Measurements from ENCODE around the gene CYP26B1. TPM values are rescaled to one million over a fixed set of nuclear protein-coding genes. Genes with fewer than 3 reads are reported as not detected.

CYP26B1 gene
- total and polyA plus RNA-seq, 4 donors = 1.4 to 12.9 (median 5.4) TPM

GRCh38 chr2:72145289-72145657, 2.4 kb downstream of the CYP26B1 start:
- 0% methylated on average over 29 of the region's 29 CpGs for WGBS, 2 donors
- peak overlapping the region in 1 of 2 donors; percentile 14 for H3K27ac ChIP-seq (ENCODE audit: low read depth in 1 of 2, low read length in 2 of 2)
- DNase-seq (peak; percentile 56 to 75), ATAC-seq (ENCODE audit: low FRiP score) (peak; percentile 15)
- no peaks in the 10 kb centered on the region for H3K27me3 ChIP-seq (ENCODE audit: control insufficient read depth in 1 of 2, insufficient read depth in 2 of 2, low read length in 1 of 2)
- peak overlapping the region; percentile 31 to 46 for H3K4me3 ChIP-seq (ENCODE audit: low read length in 2 of 2)
- H3K4me1 ChIP-seq (ENCODE audit: control insufficient read depth in 1 of 2, insufficient read depth in 2 of 2, low read length in 2 of 2) = no peaks in the 10 kb centered on the region
- no peaks in the 10 kb centered on the region for H3K9me3 ChIP-seq (ENCODE audit: control insufficient read depth, low read length)
- intact Hi-C loops (cut with DNase I) = loop anchor here (5.0 to 10.0 kb wide), 5 partner anchors 343 to 533 kb away; no protein-coding TSS in a partner anchor
- no peaks in the 10 kb centered on the region for H3K36me3 ChIP-seq (ENCODE audit: control insufficient read depth in 1 of 2, insufficient read depth in 2 of 2, low read length in 1 of 2)

- intact Hi-C loops (cut with DNase I) = loop anchor here (1.0 to 10.0 kb wide), 6 partner anchors 263 to 532 kb away; no protein-coding TSS in a partner anchor
- Histone ChIP-seq H3K36me3 (ENCODE audit: control insufficient read depth in 1 of 2, insufficient read depth in 2 of 2, low read length in 1 of 2) (no peaks in the 10 kb centered on the region), H3K4me3 (ENCODE audit: low read length in 2 of 2) (peak overlapping the region; percentile 46 to 50), H3K27me3 (ENCODE audit: control insufficient read depth in 1 of 2, insufficient read depth in 2 of 2, low read length in 1 of 2) (no peaks in the 10 kb centered on the region), H3K9me3 (ENCODE audit: control insufficient read depth, low read length) (no peaks in the 10 kb centered on the region), H3K4me1 (ENCODE audit: control insufficient read depth in 1 of 2, insufficient read depth in 2 of 2, low read length in 2 of 2) (no peaks in the 10 kb centered on the region), H3K27ac (ENCODE audit: low read depth in 1 of 2, low read length in 2 of 2) (peak overlapping the region in 1 of 2 donors; percentile 14)
- ATAC-seq (ENCODE audit: low FRiP score) = peak; percentile 44
- WGBS, 2 donors = 0% methylated on average over 54 to 63 of the region's 63 CpGs
- peak; percentile 64 to 82 for DNase-seq
Measured at GRCh38 chr2:72144632-72145288, 2.9 kb downstream of the CYP26B1 start.

- intact Hi-C loops (cut with DNase I) = loop anchor here (1.0 to 10.0 kb wide), 4 partner anchors 263 to 529 kb away; no protein-coding TSS in a partner anchor
- Histone ChIP-seq H3K9me3 (ENCODE audit: control insufficient read depth, low read length) (no peaks in the 10 kb centered on the region), H3K36me3 (ENCODE audit: control insufficient read depth in 1 of 2, insufficient read depth in 2 of 2, low read length in 1 of 2) (no peaks in the 10 kb centered on the region), H3K27me3 (ENCODE audit: control insufficient read depth in 1 of 2, insufficient read depth in 2 of 2, low read length in 1 of 2) (no peaks in the 10 kb centered on the region), H3K27ac (ENCODE audit: low read depth in 1 of 2, low read length in 2 of 2) (peak overlapping the region in 1 of 2 donors; percentile 49), H3K4me3 (ENCODE audit: low read length in 2 of 2) (peak overlapping the region; percentile 46 to 50), H3K4me1 (ENCODE audit: control insufficient read depth in 1 of 2, insufficient read depth in 2 of 2, low read length in 2 of 2) (no peaks in the 10 kb centered on the region)
- ATAC-seq (ENCODE audit: low FRiP score) (no peak), DNase-seq (peak in 1 of 2 donors; percentile 90)
- WGBS, 2 donors = 2 to 3% methylated on average over 23 of the region's 23 CpGs
Measured at GRCh38 chr2:72144274-72144631, 3.4 kb downstream of the CYP26B1 start.

- Histone ChIP-seq H3K4me1 (ENCODE audit: control insufficient read depth in 1 of 2, insufficient read depth in 2 of 2, low read length in 2 of 2) (no peaks in the 10 kb centered on the region), H3K4me3 (ENCODE audit: low read length in 2 of 2) (no peak overlapping the region), H3K9me3 (ENCODE audit: control insufficient read depth, low read length) (no peaks in the 10 kb centered on the region), H3K27me3 (ENCODE audit: control insufficient read depth in 1 of 2, insufficient read depth in 2 of 2, low read length in 1 of 2) (no peaks in the 10 kb centered on the region), H3K36me3 (ENCODE audit: control insufficient read depth in 1 of 2, insufficient read depth in 2 of 2, low read length in 1 of 2) (no peaks in the 10 kb centered on the region), H3K27ac (ENCODE audit: low read depth in 1 of 2, low read length in 2 of 2) (peak overlapping the region in 1 of 2 donors; percentile 49)
- intact Hi-C loops (cut with DNase I) = loop anchor here (1.0 to 10.0 kb wide), 4 partner anchors 262 to 529 kb away; no protein-coding TSS in a partner anchor
- WGBS, 2 donors = 11 to 13% methylated on average over 62 to 65 of the region's 65 CpGs
- ATAC-seq (ENCODE audit: low FRiP score) (peak; percentile 13), DNase-seq (peak; percentile 63 to 80)
Measured at GRCh38 chr2:72143441-72144273, 4.0 kb downstream of the CYP26B1 start.

- Histone ChIP-seq H3K9me3 (ENCODE audit: control insufficient read depth, low read length) (no peaks in the 10 kb centered on the region), H3K27ac (ENCODE audit: low read depth in 1 of 2, low read length in 2 of 2) (peak overlapping the region in 1 of 2 donors; percentile 22), H3K4me3 (ENCODE audit: low read length in 2 of 2) (no peak overlapping the region), H3K36me3 (ENCODE audit: control insufficient read depth in 1 of 2, insufficient read depth in 2 of 2, low read length in 1 of 2) (no peaks in the 10 kb centered on the region), H3K4me1 (ENCODE audit: control insufficient read depth in 1 of 2, insufficient read depth in 2 of 2, low read length in 2 of 2) (no peaks in the 10 kb centered on the region), H3K27me3 (ENCODE audit: control insufficient read depth in 1 of 2, insufficient read depth in 2 of 2, low read length in 1 of 2) (no peaks in the 10 kb centered on the region)
- WGBS, 2 donors = 23 to 28% methylated on average over 43 to 50 of the region's 50 CpGs
- peak; percentile 77 to 90 for DNase-seq
- ATAC-seq (ENCODE audit: low FRiP score) = peak; percentile 75
- intact Hi-C loops (cut with DNase I) = loop anchor here (10.0 kb wide), 3 partner anchors 428 to 528 kb away; no protein-coding TSS in a partner anchor
Measured at GRCh38 chr2:72142570-72143440, 4.9 kb downstream of the CYP26B1 start.

GRCh38 chr2:72141881-72142451, 5.7 kb downstream of the CYP26B1 start:
- ATAC-seq (ENCODE audit: low FRiP score) = no peak
- peak; percentile 38 to 71 for DNase-seq
- Histone ChIP-seq H3K4me3 (ENCODE audit: low read length in 2 of 2) (no peak overlapping the region), H3K27me3 (ENCODE audit: control insufficient read depth in 1 of 2, insufficient read depth in 2 of 2, low read length in 1 of 2) (no peaks in the 10 kb centered on the region), H3K4me1 (ENCODE audit: control insufficient read depth in 1 of 2, insufficient read depth in 2 of 2, low read length in 2 of 2) (no peaks in the 10 kb centered on the region), H3K9me3 (ENCODE audit: control insufficient read depth, low read length) (no peaks in the 10 kb centered on the region), H3K36me3 (ENCODE audit: control insufficient read depth in 1 of 2, insufficient read depth in 2 of 2, low read length in 1 of 2) (no peaks in the 10 kb centered on the region), H3K27ac (ENCODE audit: low read depth in 1 of 2, low read length in 2 of 2) (no peak overlapping the region)
- 86 to 88% methylated on average over 13 of the region's 13 CpGs for WGBS, 2 donors
- intact Hi-C loops (cut with DNase I) = loop anchor here (10.0 kb wide), 3 partner anchors 427 to 527 kb away; no protein-coding TSS in a partner anchor

GRCh38 chr2:72141032-72141645, 6.5 kb downstream of the CYP26B1 start:
- 82 to 88% methylated on average over 5 of the region's 5 CpGs for WGBS, 2 donors
- no peaks in the 10 kb centered on the region for H3K4me1 ChIP-seq (ENCODE audit: control insufficient read depth in 1 of 2, insufficient read depth in 2 of 2, low read length in 2 of 2)
- intact Hi-C loops (cut with DNase I) = loop anchor here (10.0 kb wide), 3 partner anchors 426 to 526 kb away; no protein-coding TSS in a partner anchor
- no peak overlapping the region for H3K4me3 ChIP-seq (ENCODE audit: low read length in 2 of 2)
- ATAC-seq (ENCODE audit: low FRiP score) (no peak), DNase-seq (peak; percentile 20 to 51)
- H3K27me3 ChIP-seq (ENCODE audit: control insufficient read depth in 1 of 2, insufficient read depth in 2 of 2, low read length in 1 of 2) = no peaks in the 10 kb centered on the region
- H3K9me3 ChIP-seq (ENCODE audit: control insufficient read depth, low read length) = no peaks in the 10 kb centered on the region
- H3K36me3 ChIP-seq (ENCODE audit: control insufficient read depth in 1 of 2, insufficient read depth in 2 of 2, low read length in 1 of 2) = no peaks in the 10 kb centered on the region
- no peak overlapping the region for H3K27ac ChIP-seq (ENCODE audit: low read depth in 1 of 2, low read length in 2 of 2)

Measured in aorta (tissue), 5 donors.